ENCODE measurements around the gene CNTNAP2. TPM values are rescaled to one million over a fixed set of nuclear protein-coding genes. Genes with fewer than 3 reads are reported as not detected.
A peak's percentile ranks its signal among the peaks of the same experiment; 100 is the strongest.

CNTNAP2 gene
- total RNA-seq, 1 experiment from 2014 or later, result 64.5 TPM

DNA sequence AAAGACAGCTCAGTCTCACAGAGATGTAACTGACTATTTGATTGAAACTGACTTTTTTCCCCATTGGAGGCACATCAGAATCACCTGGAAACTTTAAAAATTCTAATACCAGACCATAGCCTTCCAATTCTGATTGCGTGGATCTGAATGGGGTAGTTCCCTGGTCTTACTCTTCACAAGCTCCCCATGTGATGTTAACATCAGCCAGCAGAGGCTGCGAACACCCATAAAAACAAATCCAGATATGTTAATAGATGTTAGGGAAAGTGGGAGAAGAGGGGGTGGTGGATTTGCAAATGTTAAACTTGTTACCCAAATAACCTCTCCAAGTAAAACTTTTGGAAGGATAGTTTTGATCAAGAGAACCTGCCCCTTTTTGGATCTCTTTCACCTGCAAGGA, 1133.4 kb downstream of the CNTNAP2 start:
- Histone ChIP-seq H2BK12ac (ENCODE audit: insufficient read length, low read depth, low read length) (no peak overlapping the region), H3K9ac (ENCODE audit: extremely low read depth, insufficient read length, low read length) (no peak overlapping the region), H4K5ac (ENCODE audit: insufficient read length, low read depth, low read length) (no peak overlapping the region), H2BK120ac (ENCODE audit: low read depth, low read length, poor library complexity, severe bottlenecking) (no peak overlapping the region), H4K20me1 (ENCODE audit: control insufficient read depth, insufficient read depth, insufficient read length) (no peaks in the 10 kb centered on the region), H3K18ac (ENCODE audit: insufficient read length, low read depth, low read length) (no peak overlapping the region), H2AFZ (ENCODE audit: low read length) (no peak overlapping the region), H3K23ac (ENCODE audit: insufficient read length, low read depth, low read length) (no peak overlapping the region), H2BK20ac (ENCODE audit: low read depth, low read length, poor library complexity, severe bottlenecking) (no peak overlapping the region), H3K23me2 (ENCODE audit: insufficient read length, low read depth, low read length, poor library complexity, severe bottlenecking) (no peaks in the 10 kb centered on the region), H4K91ac (ENCODE audit: insufficient read length, low read depth, low read length) (no peak overlapping the region), H3K14ac (ENCODE audit: insufficient read depth, low read length) (no peak overlapping the region), H3T11ph (ENCODE audit: low read length) (no peak overlapping the region), H3K4ac (ENCODE audit: low read depth, low read length) (no peak overlapping the region), H3K79me2 (ENCODE audit: insufficient read depth, low read length) (no peaks in the 10 kb centered on the region; the same call in 1 of the 2 replicates), H3K56ac (ENCODE audit: insufficient read length, low read depth, low read length) (no peak overlapping the region), H4K8ac (replicated peaks; ENCODE audit: insufficient read length, low read depth, low read length) (no peak overlapping the region), H3K79me1 (ENCODE audit: insufficient read depth, low read depth, low read length, poor library complexity, severe bottlenecking) (no peaks in the 10 kb centered on the region), H3K27me3 (ENCODE audit: insufficient read depth, low read length) (no peaks in the 10 kb centered on the region), H2BK5ac (ENCODE audit: insufficient read length, low read length) (no peak overlapping the region), H2BK15ac (ENCODE audit: low read depth, low read length) (no peak overlapping the region), H3K27ac (ENCODE audit: insufficient read length, low read depth, low read length) (no peak overlapping the region), H3K4me1 (ENCODE audit: insufficient read depth, low read length) (no peaks in the 10 kb centered on the region), H2AK5ac (ENCODE audit: insufficient read length, low read length) (no peak overlapping the region), H3K4me2 (ENCODE audit: insufficient read depth, insufficient read length, low read length) (no peak overlapping the region), H3K9me3 (ENCODE audit: control insufficient read depth, low read depth, low read length) (no peaks in the 10 kb centered on the region)
- H3K27me3 Mint-ChIP-seq (ENCODE audit: low read depth), result peaks cover 2% of the 10 kb centered on the region; the same call in 1 of the 2 replicates
- H3K36me3 Mint-ChIP-seq (ENCODE audit: insufficient read depth in 1 of 3, low read depth in 3 of 3), result no peaks in the 10 kb centered on the region
- H3K4me1 Mint-ChIP-seq, result peaks cover 5 to 10% of the 10 kb centered on the region in 2 experiments; a peak in 3 of 4 replicates
- WGBS (ENCODE audit: extremely low coverage, insufficient read length, low lambda C conversion rate), result no CpG with 5 or more reads among the region's 2 CpGs
- TF ChIP-seq, protein P1, sequence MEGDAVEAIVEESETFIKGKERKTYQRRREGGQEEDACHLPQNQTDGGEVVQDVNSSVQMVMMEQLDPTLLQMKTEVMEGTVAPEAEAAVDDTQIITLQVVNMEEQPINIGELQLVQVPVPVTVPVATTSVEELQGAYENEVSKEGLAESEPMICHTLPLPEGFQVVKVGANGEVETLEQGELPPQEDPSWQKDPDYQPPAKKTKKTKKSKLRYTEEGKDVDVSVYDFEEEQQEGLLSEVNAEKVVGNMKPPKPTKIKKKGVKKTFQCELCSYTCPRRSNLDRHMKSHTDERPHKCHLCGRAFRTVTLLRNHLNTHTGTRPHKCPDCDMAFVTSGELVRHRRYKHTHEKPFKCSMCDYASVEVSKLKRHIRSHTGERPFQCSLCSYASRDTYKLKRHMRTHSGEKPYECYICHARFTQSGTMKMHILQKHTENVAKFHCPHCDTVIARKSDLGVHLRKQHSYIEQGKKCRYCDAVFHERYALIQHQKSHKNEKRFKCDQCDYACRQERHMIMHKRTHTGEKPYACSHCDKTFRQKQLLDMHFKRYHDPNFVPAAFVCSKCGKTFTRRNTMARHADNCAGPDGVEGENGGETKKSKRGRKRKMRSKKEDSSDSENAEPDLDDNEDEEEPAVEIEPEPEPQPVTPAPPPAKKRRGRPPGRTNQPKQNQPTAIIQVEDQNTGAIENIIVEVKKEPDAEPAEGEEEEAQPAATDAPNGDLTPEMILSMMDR (conservative IDR thresholded peaks at IDR 0.05), result peak; percentile 43; the same call in 2 of the 3 replicates
- no peak overlapping the region for H3K4me3 Mint-ChIP-seq
- DNase-seq, result no peak
- H3K27ac Mint-ChIP-seq, result 0 out of 7 replicates have a peak overlapping the region, but pooled peaks of 1 of the 3 experiments have one; percentile 21
- H3K9me3 Mint-ChIP-seq, result no peaks in the 10 kb centered on the region; a peak in 1 of 5 replicates
